HCT116 (cell line): ENCODE results near the gene SNX25.

ENCODE experiments used
- CTCF ChIP-seq, 3 experiments: fragments of 200-600 bp in 1 of 3; sonication (generic) in 1 of 3; IDR thresholded peaks in 2 of 3; conservative IDR thresholded peaks in 1 of 3; 2 replicates each; pipeline ENCODE4 v1.5.1; 2012 to 2017; ENCODE audit warnings: low read depth in 2 of 3, low read length in 2 of 3, antibody characterized with exemption in 1 of 3, borderline replicate concordance in 1 of 3, control low read depth in 1 of 3, mild to moderate bottlenecking in 1 of 3, mixed read lengths in 1 of 3, mixed run types in 1 of 3, moderate library complexity in 1 of 3; ENCODE audit not compliant: insufficient read depth in 1 of 3
- EGR1 ChIP-seq: IDR thresholded peaks from 2 replicates; pipeline ENCODE4 v1.6.1; 2012; ENCODE audit warnings: low read depth
- EZH2 ChIP-seq: fragments of 200-600 bp; sonication (generic); IDR thresholded peaks from 2 replicates; pipeline ENCODE4 v1.6.1; 2017; ENCODE audit warnings: antibody characterized with exemption, mixed run types
- EZH2phosphoT487 ChIP-seq: fragments of 200-600 bp; IDR thresholded peaks from 2 replicates; pipeline ENCODE4 v1.6.1; 2018; ENCODE audit warnings: antibody characterized with exemption, borderline replicate concordance
- JUND ChIP-seq: IDR thresholded peaks from 2 replicates; pipeline ENCODE4 v1.6.1; 2012
- POLR2A ChIP-seq: IDR thresholded peaks from 2 replicates; pipeline ENCODE4 v1.7.0; 2011; ENCODE audit warnings: borderline replicate concordance; ENCODE audit not compliant: insufficient read depth, insufficient read length; ENCODE audit errors: extremely low read depth
- POLR2AphosphoS5 ChIP-seq: IDR thresholded peaks from 2 replicates; pipeline ENCODE4 v1.6.1; 2011; ENCODE audit warnings: mild to moderate bottlenecking, low read depth, low read length, moderate library complexity
- RAD21 ChIP-seq: IDR thresholded peaks from 2 replicates; pipeline ENCODE4 v1.6.1; 2012; ENCODE audit warnings: low read depth, mild to moderate bottlenecking
- REST ChIP-seq: IDR thresholded peaks from 2 replicates; pipeline ENCODE4 v1.6.1; 2012; ENCODE audit warnings: low read depth
- SIN3A ChIP-seq: IDR thresholded peaks from 2 replicates; pipeline ENCODE4 v1.6.1; 2012; ENCODE audit warnings: low read depth
- SRF ChIP-seq: IDR thresholded peaks from 2 replicates; pipeline ENCODE4 v1.6.1; 2012; ENCODE audit warnings: low read depth
- ZFX ChIP-seq: fragments of 450-650 bp; IDR thresholded peaks from 2 replicates; pipeline ENCODE4 v1.6.1; 2017
- ZNF274 ChIP-seq: fragments of 200-500 bp; sonication (Bioruptor generic); IDR thresholded peaks from 2 replicates; pipeline ENCODE4 v1.6.1; 2014; ENCODE audit warnings: mild to moderate bottlenecking, low read depth, low read length, inconsistent platforms
- TF ChIP-seq, protein P1 (sequence below): IDR thresholded peaks from 2 replicates; pipeline ENCODE4 v1.6.1; 2012

DNA sequence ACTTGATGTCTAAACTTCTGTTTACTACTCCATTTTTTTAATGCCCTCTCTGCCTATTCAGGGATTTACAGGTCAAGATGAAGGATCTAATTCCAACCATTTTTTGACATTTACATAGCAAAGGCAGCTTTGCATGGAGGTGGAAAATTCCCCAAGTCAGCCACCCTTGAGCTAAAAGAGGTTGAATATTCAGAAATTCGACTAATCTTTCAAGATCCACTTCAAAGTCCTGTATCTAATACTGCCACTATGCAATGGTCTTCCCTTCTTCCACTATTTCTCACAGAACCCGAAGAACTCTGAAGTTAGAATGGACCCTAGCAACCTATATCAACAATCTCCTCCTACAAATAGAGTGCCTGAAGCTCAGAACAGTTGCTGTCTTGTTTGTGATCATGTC lies 27.2 kb upstream of the SNX25 start:
- TF ChIP-seq ZFX: no peak
- TF ChIP-seq POLR2AphosphoS5: no peak
- TF ChIP-seq CTCF (IDR thresholded peaks at IDR 0.05 in 2 of 3, conservative IDR thresholded peaks at IDR 0.05 in 1 of 3; ENCODE audit: borderline replicate concordance in 1 of 3, insufficient read depth in 1 of 3, low read depth in 2 of 3, low read length in 2 of 3): no peak
- TF ChIP-seq, protein P1, sequence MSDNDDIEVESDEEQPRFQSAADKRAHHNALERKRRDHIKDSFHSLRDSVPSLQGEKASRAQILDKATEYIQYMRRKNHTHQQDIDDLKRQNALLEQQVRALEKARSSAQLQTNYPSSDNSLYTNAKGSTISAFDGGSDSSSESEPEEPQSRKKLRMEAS: no peak
- TF ChIP-seq SIN3A: no peak
- no peak for TF ChIP-seq EZH2phosphoT487
- no peak for TF ChIP-seq RAD21
- TF ChIP-seq SRF: no peak
- TF ChIP-seq POLR2A: no peak
- no peak for TF ChIP-seq EZH2
- no peak for TF ChIP-seq JUND
- TF ChIP-seq REST: no peak
- no peak for TF ChIP-seq ZNF274
- TF ChIP-seq EGR1: no peak
